ENCODE measurements around the gene TRPV3. TPM values are rescaled to one million over a fixed set of nuclear protein-coding genes. Genes with fewer than 3 reads are reported as not detected.
"Not testable (repeated sequence)": the region's sequence is repeated elsewhere in the genome, so short reads cannot be mapped to it uniquely, and the experiment has no call there.

The TRPV3 gene
- total RNA-seq, 1 experiment from 2014 or later: 0.97 TPM

DNA sequence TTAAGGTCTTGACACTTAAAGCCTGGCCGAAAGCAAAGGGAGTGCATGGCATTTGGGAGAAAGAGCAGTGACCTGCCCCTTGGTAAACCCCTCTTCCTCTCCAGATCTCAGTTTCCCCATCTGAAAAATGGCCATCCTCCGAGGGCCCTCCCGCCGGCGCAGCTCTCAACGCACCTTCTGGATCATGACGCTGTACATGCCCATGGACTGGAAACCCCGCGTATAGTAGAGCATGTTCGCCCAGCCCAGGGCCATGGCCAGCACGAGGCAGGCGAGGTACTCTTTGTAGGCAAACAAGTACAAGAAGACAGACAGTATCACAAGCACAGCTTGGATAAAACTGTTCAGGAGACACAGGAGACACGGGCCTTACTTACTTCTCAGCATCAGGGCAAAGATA lies 33.6 kb downstream of the TRPV3 start:
- no peak for DNase-seq (ENCODE audit: low read depth)

DNA sequence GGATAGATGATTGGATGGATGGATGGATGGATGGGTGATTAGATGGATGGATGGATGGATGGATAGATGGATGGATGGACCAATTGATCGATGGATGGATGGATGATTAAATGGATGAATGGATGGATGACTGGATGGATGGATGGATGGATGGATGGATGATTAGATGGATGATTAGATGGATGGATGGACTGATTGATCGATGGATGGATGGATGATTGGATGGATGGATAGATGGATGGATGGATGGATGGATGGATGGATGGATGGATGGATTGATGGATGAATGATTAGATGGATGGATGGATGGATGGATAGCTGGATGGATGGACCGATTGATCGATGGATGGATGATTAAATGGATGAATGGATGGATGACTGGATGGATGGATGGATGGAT lies 38.1 kb downstream of the TRPV3 start:
- not testable (repeated sequence) for DNase-seq (ENCODE audit: low read depth)

DNA sequence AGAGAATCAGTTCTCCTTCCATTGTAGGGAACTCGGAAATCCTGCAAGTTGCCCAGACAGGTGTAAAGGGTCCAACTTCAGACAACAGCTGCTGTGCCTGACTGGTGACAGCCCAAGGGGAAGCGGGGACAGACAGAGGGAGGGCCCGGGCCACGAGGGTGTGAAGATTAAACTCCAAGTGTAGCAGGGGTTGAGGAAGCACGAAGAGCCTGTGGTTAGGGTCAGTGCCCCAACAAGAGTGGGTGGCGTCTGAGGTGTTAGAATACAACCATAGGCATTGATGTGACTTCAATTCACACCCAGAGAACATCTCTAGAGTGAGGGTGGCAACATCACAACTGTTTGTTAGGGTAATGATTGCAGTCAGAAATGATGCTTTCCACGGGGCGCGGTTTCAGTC lies 42.7 kb downstream of the TRPV3 start:
- DNase-seq (ENCODE audit: low read depth): no peak

GRCh38 chr17:3514167-3514566 lies 43.4 kb downstream of the TRPV3 start:
- not testable (repeated sequence) for DNase-seq (ENCODE audit: low read depth)

DNA sequence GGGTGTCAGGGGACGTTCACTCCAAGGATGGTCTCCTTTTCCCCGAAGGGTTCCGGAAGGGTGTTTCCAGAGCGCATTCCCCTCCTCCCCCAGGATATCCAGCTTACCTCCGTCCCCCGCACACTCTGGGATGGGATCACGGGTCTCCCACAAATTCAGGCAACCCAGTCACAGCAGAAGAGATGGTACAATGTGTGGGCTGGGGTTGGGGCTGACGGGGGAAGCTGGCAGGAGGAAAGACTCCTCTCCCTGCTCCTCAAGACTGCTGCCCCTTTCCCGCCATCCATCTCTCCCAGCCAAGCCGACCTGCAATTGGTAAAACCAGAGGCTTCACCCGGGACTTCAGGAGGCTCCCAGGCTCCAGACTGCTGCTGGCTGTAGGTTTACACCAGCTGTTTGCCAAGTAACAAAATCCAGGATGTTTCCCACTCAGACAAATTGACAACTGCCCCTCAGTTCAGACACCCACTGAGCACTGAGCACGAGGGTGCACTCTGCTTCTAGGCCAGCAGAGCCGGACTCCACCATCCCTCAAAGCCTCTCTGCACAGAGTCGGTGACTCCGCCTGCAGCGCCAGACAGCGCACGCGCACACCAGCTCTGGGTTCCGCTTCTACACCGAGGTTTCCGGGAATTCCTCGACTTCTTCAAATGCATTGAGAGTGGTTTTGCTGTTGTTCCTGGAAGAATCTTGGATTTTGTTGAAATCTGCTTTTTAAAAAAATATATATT lies 44.1 kb downstream of the TRPV3 start:
- DNase-seq (ENCODE audit: low read depth): no peak

DNA sequence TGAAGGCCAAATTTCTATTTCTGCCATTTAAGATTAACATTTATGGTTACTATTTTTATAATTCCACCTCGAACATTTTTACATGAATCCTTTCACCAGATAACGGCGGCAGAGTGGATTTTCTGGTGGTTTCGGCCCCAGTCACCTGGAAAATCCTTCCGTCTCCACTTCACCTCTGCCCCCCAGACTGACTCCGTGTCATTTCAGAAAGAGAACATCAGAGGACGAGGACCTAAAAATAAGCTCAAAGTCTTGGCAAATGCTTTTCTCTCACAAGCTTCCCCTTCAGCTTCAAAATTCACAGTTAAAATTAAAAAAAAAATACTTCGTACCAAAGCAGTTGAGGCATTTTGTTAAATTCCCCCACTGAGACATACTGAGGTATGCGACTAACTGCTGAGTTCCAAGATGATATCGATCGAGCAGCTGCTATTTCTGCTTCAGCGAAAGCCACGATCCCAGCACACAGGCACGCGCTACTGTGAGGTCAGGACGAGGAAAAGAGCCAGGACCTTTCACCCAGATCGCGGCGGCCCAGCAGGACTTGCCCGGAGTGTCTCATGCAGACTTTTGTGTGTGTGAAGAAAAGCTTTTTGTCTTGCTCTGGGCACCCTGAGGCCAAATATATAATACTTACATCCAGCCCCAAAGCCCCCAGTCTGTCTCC lies 45.0 kb downstream of the TRPV3 start:
- DNase-seq (ENCODE audit: low read depth): peak; percentile 83

GRCh38 chr17:3511852-3512504 lies 45.6 kb downstream of the TRPV3 start:
- DNase-seq (ENCODE audit: low read depth): no peak

- no peak for DNase-seq (ENCODE audit: low read depth)
These were observed 47.5 kb downstream of the TRPV3 start for GRCh38 chr17:3510090-3510489.

GRCh38 chr17:3507869-3508268 lies 49.7 kb downstream of the TRPV3 start:
- DNase-seq (ENCODE audit: low read depth): no peak

DNA sequence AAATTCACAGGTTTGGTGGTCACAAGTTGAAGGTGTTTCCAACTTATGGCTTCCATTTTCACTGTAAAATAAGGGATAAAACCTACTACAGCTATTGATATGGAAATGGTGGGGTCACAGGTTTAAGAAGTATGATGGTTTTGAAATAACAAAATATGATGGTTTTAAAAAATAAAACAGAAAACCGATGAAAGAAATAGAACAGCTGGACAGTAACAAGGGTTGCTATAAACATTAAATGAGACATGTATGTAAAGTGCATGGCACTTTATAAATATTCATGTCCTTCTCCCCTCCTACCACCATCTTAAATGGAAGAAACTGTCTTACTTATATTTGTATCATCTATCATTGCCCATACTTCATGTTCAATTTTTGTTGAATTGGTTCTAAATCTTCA lies 50.5 kb downstream of the TRPV3 start:
- no peak for DNase-seq (ENCODE audit: low read depth)

DNA sequence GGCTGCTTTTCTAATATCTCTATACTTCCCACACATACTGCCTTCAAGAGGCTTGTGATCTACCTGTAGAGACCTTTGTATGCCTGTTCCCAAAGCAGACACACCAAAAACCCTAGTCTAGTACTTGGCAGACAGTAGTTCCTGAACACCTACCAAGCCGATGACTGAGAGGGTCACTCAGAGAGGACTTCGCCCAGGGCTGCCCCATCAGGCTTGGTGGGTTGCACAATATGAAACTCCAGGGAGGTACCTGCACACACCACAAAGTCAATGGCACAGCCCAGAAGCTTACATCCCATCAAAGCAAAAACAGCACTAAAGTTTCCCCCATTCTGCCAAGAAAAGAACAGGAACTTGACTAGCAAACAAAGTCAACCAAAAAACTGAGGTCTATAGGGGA lies 51.6 kb downstream of the TRPV3 start:
- DNase-seq (ENCODE audit: low read depth): no peak

DNA sequence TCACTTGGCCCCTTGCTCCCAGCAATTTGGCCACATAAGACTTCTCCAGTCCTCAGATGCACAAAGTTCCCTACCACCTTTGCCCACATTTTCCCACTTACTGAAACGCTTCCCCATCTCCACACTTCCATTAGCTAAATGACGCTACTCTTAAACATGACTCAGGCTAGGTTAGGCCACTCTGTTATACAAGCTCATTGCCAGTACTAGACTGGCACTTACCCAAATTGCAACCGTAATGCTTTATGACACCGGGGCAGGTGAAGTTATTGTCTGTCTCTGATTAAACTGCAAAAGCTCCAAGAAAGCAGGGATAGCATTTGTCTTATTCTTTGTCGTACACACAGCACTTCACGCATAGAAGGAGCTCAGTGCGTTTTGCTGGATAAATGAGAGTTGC lies 52.6 kb downstream of the TRPV3 start:
- no peak for DNase-seq (ENCODE audit: low read depth)

DNA sequence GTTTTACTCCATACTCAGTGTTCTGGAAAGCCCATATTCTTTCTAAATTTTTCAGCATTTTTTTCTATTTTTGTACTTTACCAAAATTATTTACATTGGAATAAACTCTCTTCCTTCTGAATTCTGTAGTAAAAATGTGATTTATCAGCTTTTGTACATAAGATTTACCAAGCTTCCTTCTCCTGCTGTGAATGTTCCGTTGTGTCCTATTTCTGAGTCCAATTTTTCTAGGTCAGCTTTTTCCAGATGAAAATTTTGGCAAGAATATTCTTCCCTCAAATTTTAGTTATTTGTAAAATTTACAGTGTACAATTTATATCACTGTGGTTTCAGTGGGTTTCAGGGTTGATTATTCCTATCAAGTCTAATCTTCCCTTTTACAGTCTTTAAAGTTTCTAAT lies 54.3 kb downstream of the TRPV3 start:
- no peak for DNase-seq (ENCODE audit: low read depth)

- no peak for DNase-seq (ENCODE audit: low read depth)
These were observed 55.1 kb downstream of the TRPV3 start for GRCh38 chr17:3502466-3502865.

DNA sequence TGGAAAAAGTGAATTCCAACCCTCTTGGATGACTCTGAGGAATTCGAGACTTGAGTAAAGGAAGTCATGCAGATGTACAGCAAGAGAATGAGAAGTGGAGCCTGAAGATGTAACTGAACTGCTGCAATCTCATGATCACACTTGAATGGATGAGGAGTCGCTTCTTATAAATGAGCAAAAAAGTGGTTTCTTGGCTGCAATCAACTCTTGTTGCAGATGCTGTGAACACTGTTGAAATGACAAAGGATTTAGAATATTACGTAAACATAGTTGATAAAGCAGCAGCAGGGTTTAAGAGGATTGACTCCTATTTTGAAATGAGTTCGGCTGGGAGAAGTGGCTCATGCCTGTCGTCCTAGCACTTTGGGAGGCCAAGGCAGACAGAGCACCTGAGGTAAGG lies 56.3 kb downstream of the TRPV3 start:
- no peak for DNase-seq (ENCODE audit: low read depth)

- no peak for DNase-seq (ENCODE audit: low read depth)
These were observed 60.5 kb downstream of the TRPV3 start for GRCh38 chr17:3497101-3497500.

DNA sequence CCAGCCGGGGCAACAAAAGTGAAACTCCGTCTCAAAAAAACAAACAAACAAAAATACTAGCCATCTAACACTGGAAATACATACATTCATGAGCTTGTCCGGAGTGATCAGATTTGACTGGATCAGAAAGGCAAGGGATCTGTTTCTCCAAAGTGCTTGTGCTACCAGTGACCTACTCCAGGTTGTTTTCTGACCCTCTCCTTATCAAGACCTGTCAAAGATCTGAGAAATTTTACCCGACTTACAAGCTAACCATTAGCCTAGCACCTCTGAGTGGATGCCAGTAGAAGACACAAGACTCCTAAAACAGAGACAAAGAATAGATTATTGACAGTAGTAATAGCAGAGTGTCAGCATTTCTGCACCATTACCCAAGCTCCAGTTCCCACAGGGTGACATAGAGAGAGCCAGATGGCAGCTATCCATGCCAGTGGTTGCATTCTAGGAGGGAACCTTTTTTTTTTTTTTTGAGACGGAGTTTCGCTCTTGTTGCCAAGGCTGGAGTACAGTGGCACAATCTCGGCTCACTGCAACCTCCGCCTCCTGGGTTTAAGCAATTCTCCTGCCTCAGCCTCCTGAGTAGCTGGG lies 72.0 kb downstream of the TRPV3 start:
- DNase-seq (ENCODE audit: low read depth): no peak

DNA sequence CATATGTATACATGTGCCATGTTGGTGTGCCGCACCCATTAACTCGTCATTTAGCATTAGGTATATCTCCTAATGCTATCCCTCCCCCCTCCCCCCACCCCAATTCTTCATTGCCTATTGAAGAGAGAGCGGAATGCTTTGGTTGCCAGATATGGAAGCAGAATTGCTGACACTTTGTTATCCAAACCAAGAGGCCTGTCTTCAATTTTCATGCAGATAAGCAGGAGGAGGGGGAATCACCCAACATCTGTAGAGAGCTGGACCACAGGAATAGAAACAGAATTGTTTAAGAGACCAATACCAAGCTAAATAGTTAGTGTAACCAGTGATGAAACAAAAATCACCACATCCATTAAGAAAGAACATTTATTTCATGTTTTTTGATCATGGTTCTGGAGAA lies 74.8 kb downstream of the TRPV3 start:
- no peak for DNase-seq (ENCODE audit: low read depth)

GRCh38 chr17:3479988-3480387 lies 77.6 kb downstream of the TRPV3 start:
- DNase-seq (ENCODE audit: low read depth): no peak

- peak; percentile 6 for DNase-seq (ENCODE audit: low read depth)
These were observed 81.6 kb downstream of the TRPV3 start, which contains the start of gene ASPA for GRCh38 chr17:3475812-3476610. ASPA (plus strand) TSS chr17:3475997; CDS start chr17:3476160, 163 bp downstream.

GRCh38 chr17:3475251-3475685 lies 82.3 kb downstream of the TRPV3 start:
- no peak for DNase-seq (ENCODE audit: low read depth)

- no peak for DNase-seq (ENCODE audit: low read depth)
These were observed 83.4 kb downstream of the TRPV3 start for GRCh38 chr17:3474212-3474611.

Data from Daoy (cell line).